ENCODE results near the gene PTPN18. TPM values are rescaled to one million over a fixed set of nuclear protein-coding genes. Genes with fewer than 3 reads are reported as not detected.
"Not testable (repeated sequence)": the region's sequence is repeated elsewhere in the genome, so short reads cannot be mapped to it uniquely, and the experiment has no call there.

Gene PTPN18
- total RNA-seq, 1 experiment from 2014 or later = 15.7 TPM

- no peaks in the 10 kb centered on the region for H3K36me3 Mint-ChIP-seq
- H3K4me1 Mint-ChIP-seq = peaks cover 20% of the 10 kb centered on the region
- no peak overlapping the region for H3K27ac Mint-ChIP-seq
- DNase-seq (ENCODE audit: low spot score) (peak; percentile 83), ATAC-seq (peak; percentile 71)
- ChIA-PET CTCF (interaction anchor here (0.6 to 4.4 kb wide), 12 partner anchors 10 to 397 kb away, joined by 3 to 65 read pairs (median 4); partner anchors contain the start of genes IMP4 and SMPD4), POLR2A (interaction anchor here (0.6 to 0.7 kb wide), 3 partner anchors 21 to 148 kb away, joined by 3 read pairs; no protein-coding TSS in a partner anchor)
- peaks cover 39% of the 10 kb centered on the region for H3K27me3 Mint-ChIP-seq (ENCODE audit: low read depth)
- H3K9me3 Mint-ChIP-seq = 0 out of 2 replicates have a peak, but pooled peaks cover 7% of the 10 kb centered on the region
- H3K4me3 Mint-ChIP-seq = peak overlapping the region; percentile 71
- TF ChIP-seq CTCF (IDR thresholded peaks at IDR 0.05) (peak; percentile 89), NR1H2 (CRISPR knock-in tag; IDR thresholded peaks at IDR 0.05) (no peak), MAX (CRISPR knock-in tag; IDR thresholded peaks at IDR 0.05) (peak; percentile 67; the same call in 1 of the 2 replicates)
Measured at GRCh38 chr2:130332271-130333073, 23.4 kb upstream of the PTPN18 start.

GRCh38 chr2:130333253-130333652 lies 22.6 kb upstream of the PTPN18 start:
- Mint-ChIP-seq H3K27me3 (ENCODE audit: low read depth) (peaks cover 39% of the 10 kb centered on the region), H3K4me1 (peaks cover 24% of the 10 kb centered on the region)
- H3K36me3 Mint-ChIP-seq; H3K27ac Mint-ChIP-seq; H3K9me3 Mint-ChIP-seq; ATAC-seq; H3K4me3 Mint-ChIP-seq; DNase-seq (ENCODE audit: low spot score): not testable (repeated sequence)
- ChIA-PET CTCF (interaction anchor here (0.7 to 4.4 kb wide), 10 partner anchors 9 to 398 kb away, joined by 3 to 65 read pairs (median 4); partner anchors contain the start of genes IMP4 and SMPD4), POLR2A (interaction anchor here (0.6 to 0.7 kb wide), 2 partner anchors 41 to 45 kb away, joined by 3 read pairs; no protein-coding TSS in a partner anchor)

- H3K4me3 Mint-ChIP-seq = no peak overlapping the region
- no peak overlapping the region for H3K27ac Mint-ChIP-seq
- H3K4me1 Mint-ChIP-seq = peaks cover 19% of the 10 kb centered on the region
- H3K27me3 Mint-ChIP-seq (ENCODE audit: low read depth) = peaks cover 35% of the 10 kb centered on the region
- ChIA-PET POLR2A (interaction anchor here (0.9 to 1.0 kb wide), 2 partner anchors 8 to 82 kb away, joined by 3 to 4 read pairs; partner anchors contain the start of gene IMP4), CTCF (interaction anchor here (0.6 to 4.4 kb wide), 6 partner anchors 8 to 763 kb away, joined by 3 to 65 read pairs (median 6); partner anchors contain the start of genes IMP4 and SMPD4)
- ATAC-seq (no peak), DNase-seq (ENCODE audit: low spot score) (no peak)
- 0 out of 2 replicates have a peak, but pooled peaks cover 7% of the 10 kb centered on the region for H3K9me3 Mint-ChIP-seq
- H3K36me3 Mint-ChIP-seq = peaks cover 9% of the 10 kb centered on the region
- TF ChIP-seq ZBTB21 (CRISPR knock-in tag; IDR thresholded peaks at IDR 0.05; ENCODE audit: borderline replicate concordance) = no peak
- no peak for TF ChIP-seq RELA (CRISPR knock-in tag; IDR thresholded peaks at IDR 0.05; ENCODE audit: borderline replicate concordance)
- no peak for TF ChIP-seq ZNF396 (CRISPR knock-in tag; IDR thresholded peaks at IDR 0.05; ENCODE audit: borderline replicate concordance)
- no peak for TF ChIP-seq NFATC4 (CRISPR knock-in tag; IDR thresholded peaks at IDR 0.05)
- TF ChIP-seq E2F1 (CRISPR knock-in tag; IDR thresholded peaks at IDR 0.05) = no peak
- no peak for TF ChIP-seq ZMAT4 (CRISPR knock-in tag; IDR thresholded peaks at IDR 0.05)
- no peak for TF ChIP-seq HMGXB4 (CRISPR knock-in tag; IDR thresholded peaks at IDR 0.05)
- no peak for TF ChIP-seq NFYB (CRISPR knock-in tag; conservative IDR thresholded peaks at IDR 0.05; ENCODE audit: low read depth)
- no peak for TF ChIP-seq NR3C1 (CRISPR knock-in tag; conservative IDR thresholded peaks at IDR 0.05; ENCODE audit: low read depth)
- no peak for TF ChIP-seq ZNF416 (CRISPR knock-in tag; IDR thresholded peaks at IDR 0.05)
- TF ChIP-seq ETV6 (CRISPR knock-in tag; IDR thresholded peaks at IDR 0.05) = no peak
Measured at GRCh38 chr2:130334026-130334425, 21.8 kb upstream of the PTPN18 start.
